ENCODE measurements around the gene LMF1.

- TF ChIP-seq EZH2 (IDR thresholded peaks at IDR 0.05; ENCODE audit: borderline replicate concordance, low read length) (no peak), CTCF (conservative IDR thresholded peaks at IDR 0.05 in 1 of 2, IDR thresholded peaks at IDR 0.05 in 1 of 2; ENCODE audit: extremely low read depth in 1 of 2, insufficient read depth in 1 of 2, low read depth in 1 of 2, low read length in 2 of 2) (no peak)
Measured at GRCh38 chr16:900211-900610, 70.6 kb downstream of the LMF1 start.

Measured in mammary epithelial cell (primary cell).